Measurements from ENCODE around the gene MAPK7. TPM values are rescaled to one million over a fixed set of nuclear protein-coding genes. Genes with fewer than 3 reads are reported as not detected.
A peak's percentile ranks its signal among the peaks of the same experiment; 100 is the strongest.

The MAPK7 gene
- total and polyA plus RNA-seq, 10 of the 15 experiments (the other 5 are each of a cell fraction or from before 2014, with no cell fraction given): 0.37 to 13.5 (median 5.6) TPM

- TF ChIP-seq ZNF687 (IDR thresholded peaks at IDR 0.05) (no peak), RAD21 (IDR thresholded peaks at IDR 0.05; ENCODE audit: insufficient read depth, low read depth, low read length) (peak; percentile 62), IRF5 (IDR thresholded peaks at IDR 0.05; ENCODE audit: borderline replicate concordance) (no peak), SMC3 (IDR thresholded peaks at IDR 0.05; ENCODE audit: borderline replicate concordance, low read length) (peak; percentile 74), KDM1A (IDR thresholded peaks at IDR 0.05; ENCODE audit: borderline replicate concordance) (no peak), NR2F1 (conservative IDR thresholded peaks at IDR 0.05) (0 out of 2 replicates have a peak, but pooled peaks have one; percentile 14), YY1 (IDR thresholded peaks at IDR 0.05; ENCODE audit: low read depth, low read length) (peak; percentile 77), RUNX3 (IDR thresholded peaks at IDR 0.05; ENCODE audit: low read length) (peak; percentile 79), NFYB (IDR thresholded peaks at IDR 0.05; ENCODE audit: insufficient read depth, low read depth, low read length) (no peak)
Observed at GRCh38 chr17:19338031-19338990, 40.0 kb upstream of the MAPK7 start (continued).
